Hematopoietic multipotent progenitor cell treated with erythropoietin and hydrocortisone succinate and interleukin-3 and kit ligand, for 15 days (in vitro differentiated cells): ENCODE results near the gene NPPB.

Source experiments
- DNase-seq: peaks from one replicate; pipeline ENCODE4 v3.0.0-alpha.2; 2015; ENCODE audit warnings: low spot score

Gene NPPB

DNA sequence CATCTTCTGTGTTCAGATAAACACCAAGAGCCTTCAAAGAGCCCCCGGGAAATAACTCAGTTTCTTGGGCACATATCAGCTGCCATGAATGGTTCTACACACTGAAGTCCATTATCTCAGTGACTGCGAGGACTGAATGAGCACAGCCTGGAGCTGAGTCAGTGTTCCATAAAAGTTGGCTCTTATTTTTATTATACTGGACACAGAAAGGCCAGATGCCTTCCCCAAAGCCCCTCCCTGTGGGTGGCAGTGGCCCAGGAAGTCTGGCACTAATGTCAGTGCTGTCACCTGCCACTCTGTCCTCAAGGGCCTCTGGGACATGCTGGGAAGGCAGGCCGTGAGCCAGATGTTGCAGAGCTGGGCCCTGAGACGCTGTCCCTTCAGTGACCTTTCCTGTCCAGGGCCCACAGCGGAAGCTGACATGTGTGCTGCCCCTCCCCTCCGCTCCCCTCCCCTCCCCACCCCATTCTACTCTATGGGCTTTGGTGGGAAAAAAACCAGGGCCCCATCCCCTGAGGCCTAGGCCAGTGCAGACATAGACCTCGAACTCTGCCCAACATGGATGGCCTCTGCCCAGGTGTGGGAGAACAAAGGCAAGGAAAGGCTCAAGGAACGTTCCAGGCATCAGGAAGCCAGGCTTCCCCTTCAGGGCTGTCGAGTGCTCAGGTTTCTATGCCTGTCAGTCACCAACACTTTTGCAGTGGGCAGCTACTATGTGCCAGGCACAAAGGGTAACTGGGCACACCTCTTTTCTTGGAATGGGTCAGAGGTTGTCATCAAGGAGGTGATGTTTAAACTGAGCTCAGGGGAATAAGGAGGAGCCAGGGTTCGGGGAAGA lies 22.4 kb upstream of the NPPB start:
- no peak for DNase-seq

DNA sequence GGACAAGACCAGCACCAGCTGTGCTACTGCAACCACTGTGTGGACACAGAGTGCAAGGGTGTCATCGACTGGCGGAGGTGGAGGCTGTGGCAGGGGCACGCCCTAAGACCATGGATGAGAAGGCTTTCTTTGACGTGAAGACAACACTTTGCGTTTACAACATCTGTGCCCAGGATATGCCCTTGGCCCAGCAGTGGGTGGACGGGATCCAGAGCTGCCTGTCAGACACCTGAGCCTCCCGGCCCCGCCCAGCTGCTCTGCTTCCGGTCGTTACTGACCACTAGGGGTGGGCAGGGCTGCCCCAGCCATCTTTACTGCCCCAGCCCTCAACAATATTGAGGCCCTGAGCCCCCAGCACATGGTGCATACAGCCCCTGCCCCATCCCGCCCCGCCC lies 21.4 kb upstream of the NPPB start:
- no peak for DNase-seq

- DNase-seq, result no peak
Observed at GRCh38 chr1:11879311-11880180, 20.8 kb upstream of the NPPB start.

DNA sequence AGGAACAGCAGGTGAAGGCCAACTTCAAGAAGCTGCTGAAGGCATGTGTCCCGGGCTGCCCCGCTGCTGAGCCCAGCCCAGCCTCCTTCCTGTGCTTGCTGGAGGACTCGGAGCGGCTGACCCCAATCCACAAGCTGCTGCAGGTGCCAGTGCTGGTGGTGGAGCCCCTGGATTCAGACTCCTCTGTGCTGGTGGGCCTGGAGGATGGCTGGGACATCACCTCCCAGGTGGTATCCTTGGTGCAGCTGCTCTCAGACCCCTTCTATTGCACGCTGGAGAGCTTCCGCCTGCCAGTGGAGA lies 20.1 kb upstream of the NPPB start:
- DNase-seq, result no peak

DNA sequence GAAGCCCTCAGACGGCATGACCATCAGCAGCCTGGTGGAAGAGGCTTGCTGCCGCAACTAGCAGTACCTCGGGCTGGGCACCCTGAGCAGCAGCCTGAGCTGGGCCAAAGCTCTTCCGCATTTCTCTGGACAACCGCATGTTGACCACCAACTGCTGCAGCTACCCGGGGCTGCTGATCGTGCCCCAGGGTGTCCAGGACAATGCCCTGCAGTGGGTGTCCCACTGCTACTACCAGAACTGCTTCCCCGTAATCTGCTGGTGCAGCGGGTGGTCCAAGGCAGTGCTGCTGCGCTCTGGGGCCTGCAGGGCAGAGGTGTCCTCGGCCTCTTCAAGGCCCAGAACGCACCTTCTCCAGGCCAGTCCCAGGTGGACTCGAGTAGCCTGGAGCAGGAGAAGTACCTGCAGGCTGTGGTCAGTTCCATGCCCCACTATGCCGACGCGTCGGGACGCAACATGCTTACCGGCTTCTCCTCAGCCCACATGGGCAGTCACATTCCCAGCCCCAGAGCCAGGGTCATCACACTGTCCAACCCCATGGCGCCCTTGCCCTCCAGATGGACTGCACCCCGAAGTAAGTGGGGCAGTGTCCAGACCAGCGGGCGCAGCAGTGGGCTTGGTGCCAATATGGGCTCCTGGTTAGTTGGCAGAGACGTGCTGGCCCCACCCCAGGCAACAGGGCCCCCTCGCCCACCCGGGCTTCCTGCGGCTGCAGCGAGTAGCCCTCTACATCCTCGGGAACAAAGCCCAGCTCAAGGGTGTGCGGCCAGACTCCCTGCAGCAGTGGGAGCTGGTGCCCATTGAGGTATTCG lies 19.5 kb upstream of the NPPB start:
- DNase-seq, result no peak

- DNase-seq, result no peak
Observed at GRCh38 chr1:11877074-11877473, 18.3 kb upstream of the NPPB start.

DNA sequence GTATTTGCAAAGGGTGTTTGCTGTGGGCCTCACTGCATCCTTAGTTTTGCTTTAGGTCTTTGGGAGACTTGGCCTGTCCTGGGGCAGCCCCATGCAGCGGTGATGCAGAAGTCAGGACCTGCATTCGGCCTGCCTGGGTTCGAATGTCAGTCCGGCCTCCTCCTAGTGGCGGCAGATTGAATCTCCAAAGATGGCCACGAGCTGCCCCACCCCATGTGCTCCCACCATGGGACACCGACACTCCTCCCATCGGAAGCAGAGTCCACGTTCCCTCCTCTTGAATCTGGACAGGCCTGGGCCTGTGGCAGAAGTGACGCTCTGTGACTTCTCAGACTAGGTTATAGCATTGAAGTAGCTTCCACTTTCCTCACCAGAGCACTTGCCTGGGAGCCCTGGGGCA lies 16.3 kb upstream of the NPPB start:
- DNase-seq, result no peak

DNA sequence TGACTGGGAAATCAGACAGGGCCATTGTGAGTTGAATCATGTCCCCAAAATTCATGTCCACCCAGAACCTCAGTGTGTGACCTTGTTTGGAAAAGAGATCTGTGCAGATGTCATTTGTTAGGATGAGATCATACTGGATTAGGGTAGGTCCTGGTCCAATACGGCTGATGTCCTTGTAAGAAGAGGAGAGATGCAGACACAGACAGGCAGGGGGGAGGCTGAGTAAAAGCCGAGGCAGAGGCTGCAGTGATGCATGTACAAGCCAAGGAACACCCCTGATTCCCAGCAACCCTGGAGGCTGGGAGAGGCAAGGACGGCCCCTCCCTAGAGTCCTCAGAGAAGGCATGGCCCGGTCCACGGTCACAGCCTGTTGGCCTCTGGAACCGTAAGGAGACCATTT lies 15.9 kb upstream of the NPPB start:
- no peak for DNase-seq

GRCh38 chr1:11874258-11874562 lies 15.5 kb upstream of the NPPB start:
- DNase-seq, result no peak

DNA sequence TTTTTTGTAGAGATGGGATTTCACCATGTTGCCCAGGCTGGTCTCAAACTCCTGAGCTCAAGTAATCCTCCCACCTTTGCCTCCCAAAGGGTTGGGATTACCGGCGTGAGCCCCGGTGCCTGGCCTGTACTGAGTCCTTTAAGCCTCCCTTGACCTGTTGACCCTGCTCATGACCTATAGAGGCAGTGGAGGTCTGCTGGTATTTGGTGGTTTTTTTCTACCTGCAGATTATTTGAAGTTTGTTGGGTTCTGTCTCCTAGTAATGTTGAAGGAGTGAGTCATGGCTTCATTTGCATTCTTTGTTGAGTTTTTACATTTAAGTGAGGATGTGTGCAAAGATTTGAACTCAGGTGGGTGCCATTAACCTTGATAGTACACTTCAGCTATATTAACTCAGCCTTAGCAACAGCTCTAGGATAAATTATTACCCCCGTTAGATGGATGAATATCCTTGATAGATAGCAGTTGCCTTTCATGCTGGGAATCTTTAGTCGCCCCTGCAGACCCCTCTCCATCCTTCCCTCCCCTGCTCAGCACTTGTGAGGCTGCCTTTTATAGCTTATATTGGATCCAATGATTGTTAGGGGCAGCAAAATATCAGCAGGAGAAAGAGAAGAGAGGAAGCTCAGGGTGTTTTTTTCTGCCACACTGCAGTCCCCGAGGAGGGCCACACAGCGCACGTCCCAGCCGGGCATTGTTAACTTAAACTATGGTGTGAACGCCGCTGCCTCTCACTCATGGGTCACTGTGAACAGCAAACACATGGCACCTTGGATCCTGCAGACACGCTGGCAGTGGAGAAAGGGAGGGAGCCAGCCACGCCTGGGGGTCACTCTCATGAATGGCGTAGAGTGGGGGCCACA lies 14.9 kb upstream of the NPPB start:
- no peak for DNase-seq

DNA sequence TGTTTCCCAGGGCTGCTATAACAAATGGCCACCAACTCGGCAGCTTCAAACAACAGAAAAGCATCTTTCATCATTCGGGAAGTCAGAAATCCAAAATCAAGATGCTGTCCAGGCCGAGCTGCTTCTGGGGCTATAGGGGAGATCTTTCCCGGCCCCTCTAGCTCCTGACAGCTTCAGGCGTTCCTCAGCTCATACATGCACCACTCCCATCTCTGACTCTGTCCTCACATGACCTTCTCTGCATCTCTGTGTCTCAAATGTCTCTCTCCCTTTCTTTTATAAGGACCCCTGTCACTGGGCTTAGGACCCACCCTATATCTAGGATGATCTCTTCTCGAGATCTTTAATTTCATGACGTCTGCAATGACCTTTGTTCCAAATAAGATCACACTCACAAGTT lies 13.8 kb upstream of the NPPB start:
- DNase-seq, result no peak

- DNase-seq, result no peak
Observed at GRCh38 chr1:11869650-11870207, 11.0 kb upstream of the NPPB start.

- no peak for DNase-seq
Observed at GRCh38 chr1:11869104-11869503, 10.4 kb upstream of the NPPB start.

DNA sequence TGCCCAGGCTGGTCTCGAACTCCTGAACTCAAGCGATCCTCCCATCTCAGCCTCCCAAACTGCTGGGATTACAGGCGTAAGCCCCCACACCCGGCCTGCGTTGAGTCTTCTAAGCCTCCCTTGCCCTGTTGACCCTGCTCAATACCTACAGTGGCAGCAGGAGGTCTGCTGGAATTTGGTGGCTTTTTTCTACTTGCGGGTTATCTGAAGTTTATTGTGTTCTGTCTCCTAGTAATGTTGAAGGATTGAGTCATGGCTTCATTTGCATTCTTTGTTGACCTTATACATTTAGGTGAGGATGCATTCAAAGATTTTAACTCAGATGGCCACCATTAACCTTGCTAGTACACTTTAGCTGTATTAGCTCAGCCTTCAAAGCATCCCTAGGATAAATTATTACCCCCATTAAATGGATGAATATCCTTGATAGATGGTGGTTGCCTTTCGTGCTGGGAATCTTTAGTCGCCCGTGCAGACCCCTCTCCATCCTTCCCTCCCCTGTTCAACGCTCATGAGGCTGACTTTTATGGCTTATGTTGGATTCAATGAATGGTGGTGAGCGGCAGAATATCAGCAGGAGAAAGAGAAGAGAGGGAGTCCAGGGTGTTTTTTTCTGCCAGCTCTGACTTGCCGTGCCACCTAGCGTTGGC lies 9.7 kb upstream of the NPPB start:
- no peak for DNase-seq

DNA sequence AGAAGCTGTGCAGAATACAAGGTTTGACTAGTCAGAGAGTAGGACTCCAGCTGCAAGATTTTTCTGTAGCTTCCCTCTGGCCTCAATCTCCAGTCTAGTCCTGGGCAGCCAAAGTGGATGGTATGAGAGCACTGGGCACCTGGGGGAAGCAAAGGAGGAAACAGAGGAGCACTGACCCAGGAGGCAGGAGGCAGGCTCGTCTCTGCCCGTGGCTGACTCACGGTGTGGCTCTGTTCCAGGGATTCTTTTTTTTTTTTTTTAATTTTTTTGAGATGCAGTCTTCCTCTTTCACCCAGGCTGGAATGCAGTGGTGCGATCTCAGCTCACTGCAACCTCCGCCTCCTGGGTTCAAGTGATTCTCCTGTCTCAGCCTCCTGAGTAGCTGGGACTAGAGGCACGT lies 4.1 kb upstream of the NPPB start:
- no peak for DNase-seq

GRCh38 chr1:11860587-11860986 lies 1.8 kb upstream of the NPPB start:
- no peak for DNase-seq

- DNase-seq, result no peak
Observed at GRCh38 chr1:11860083-11860482, 1.3 kb upstream of the NPPB start.

GRCh38 chr1:11858968-11859871 lies 475 bp upstream of the NPPB start:
- DNase-seq, result peak; percentile 68

DNA sequence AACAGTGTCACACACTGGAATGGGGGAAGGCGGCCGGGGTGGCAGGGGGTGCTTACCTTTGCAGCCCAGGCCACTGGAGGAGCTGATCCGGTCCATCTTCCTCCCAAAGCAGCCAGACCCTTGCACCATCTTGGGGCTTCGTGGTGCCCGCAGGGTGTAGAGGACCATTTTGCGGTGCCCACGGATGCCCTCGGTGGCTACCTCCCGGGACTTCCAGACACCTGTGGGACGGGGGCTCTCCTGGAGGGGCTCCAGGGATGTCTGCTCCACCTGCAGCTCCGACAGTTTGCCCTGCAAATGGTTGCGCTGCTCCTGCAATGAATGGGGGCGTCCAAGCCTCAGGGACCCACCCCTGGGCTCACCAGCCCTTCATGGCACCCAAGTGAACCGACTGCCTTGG lies 587 bp downstream of the NPPB start:
- no peak for DNase-seq
